BLaER1 treated with 17β-estradiol and CSF1 and Interleukin-3, amounts not matched to agents 10 nM and 100 nM (cell line): ENCODE measurements around the gene PPL.
A peak's percentile ranks its signal among the peaks of the same experiment; 100 is the strongest.

ENCODE experiments used
- H3K27ac ChIP-seq, 11 experiments: shearing (Covaris generic); formaldehyde crosslinking; 2 replicates each; pipeline ENCODE4 v1.8.1; 2022
- H3K27me3 ChIP-seq, 11 experiments: shearing (Covaris generic); formaldehyde crosslinking; 2 replicates each; pipeline ENCODE4 v1.8.1; 2022
- H3K36me3 ChIP-seq, 11 experiments: shearing (Covaris generic); formaldehyde crosslinking; 2 replicates each; pipeline ENCODE4 v1.8.1; 2022
- H3K4me1 ChIP-seq, 10 experiments: shearing (Covaris generic); formaldehyde crosslinking; 2 replicates each; pipeline ENCODE4 v1.8.1; 2022
- H3K4me2 ChIP-seq, 11 experiments: shearing (Covaris generic); formaldehyde crosslinking; 2 replicates each; pipeline ENCODE4 v1.8.1; 2022
- H3K4me3 ChIP-seq, 10 experiments: shearing (Covaris generic); formaldehyde crosslinking; 2 replicates each; pipeline ENCODE4 v1.8.1; 2022
- H3K9ac ChIP-seq, 11 experiments: shearing (Covaris generic); formaldehyde crosslinking; 2 replicates each; pipeline ENCODE4 v1.8.1; 2022
- H3K9me3 ChIP-seq, 11 experiments: shearing (Covaris generic); formaldehyde crosslinking; replicated peaks in 1 of 11; 2 replicates each; pipeline ENCODE4 v1.8.1; 2022
- H4K20me1 ChIP-seq, 11 experiments: shearing (Covaris generic); formaldehyde crosslinking; 2 replicates each; pipeline ENCODE4 v1.8.1; 2022
- Cebpa-rat ChIP-seq, 11 experiments: shearing (Covaris generic); IDR thresholded peaks; 2 replicates each; pipeline ENCODE4 v1.8.1; 2022

PPL gene

GRCh38 chr16:4928227-4928626 lies 8.7 kb downstream of the PPL start:
- no peak for TF ChIP-seq Cebpa-rat (IDR thresholded peaks at IDR 0.05)
- Histone ChIP-seq H3K4me2 (no peak overlapping the region), H3K4me3 (no peak overlapping the region), H3K27me3 (peaks cover 0 to 4% (median 0%) of the 10 kb centered on the region in 11 experiments; a peak in 1 of 22 replicates), H4K20me1 (peaks cover 0 to 5% (median 0%) of the 10 kb centered on the region in 11 experiments; a peak in 1 of 22 replicates), H3K9ac (no peak overlapping the region), H3K9me3 (peaks cover 25 to 31% (median 29%) of the 10 kb centered on the region in 11 experiments), H3K4me1 (peaks cover 0 to 8% (median 0%) of the 10 kb centered on the region in 10 experiments; a peak in 4 of 20 replicates), H3K36me3 (no peaks in the 10 kb centered on the region), H3K27ac (no peak overlapping the region)

GRCh38 chr16:4927661-4928060 lies 9.3 kb downstream of the PPL start:
- Histone ChIP-seq H3K4me3 (no peak overlapping the region), H3K9me3 (peaks cover 25 to 31% (median 29%) of the 10 kb centered on the region in 11 experiments), H3K27me3 (no peaks in the 10 kb centered on the region; a peak in 1 of 22 replicates), H3K27ac (no peak overlapping the region), H3K36me3 (no peaks in the 10 kb centered on the region), H4K20me1 (no peaks in the 10 kb centered on the region; a peak in 1 of 22 replicates), H3K4me2 (no peak overlapping the region), H3K4me1 (peaks cover 0 to 8% (median 0%) of the 10 kb centered on the region in 10 experiments; a peak in 4 of 20 replicates), H3K9ac (no peak overlapping the region)
- TF ChIP-seq Cebpa-rat (IDR thresholded peaks at IDR 0.05): no peak

DNA sequence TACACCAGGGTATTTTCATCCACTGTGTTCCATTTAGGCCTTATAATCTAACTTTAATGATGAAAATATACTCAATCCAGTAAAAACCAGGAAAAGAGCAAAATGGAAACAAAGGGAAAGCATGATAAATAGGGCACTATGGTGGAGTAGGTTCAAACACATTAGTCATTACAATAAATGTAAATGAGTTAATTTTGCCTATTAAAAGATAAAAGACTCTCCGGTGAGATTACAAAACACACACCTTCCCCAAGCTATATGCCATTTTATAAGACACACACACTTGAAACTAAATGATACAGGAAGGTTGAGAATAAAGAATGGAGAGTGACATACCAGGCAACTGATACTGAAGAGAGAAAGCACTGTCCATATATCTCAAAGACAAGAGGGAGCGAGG lies 10.0 kb downstream of the PPL start:
- H3K27ac ChIP-seq: no peak overlapping the region
- H4K20me1 ChIP-seq: no peaks in the 10 kb centered on the region; a peak in 1 of 22 replicates
- H3K36me3 ChIP-seq: no peaks in the 10 kb centered on the region
- H3K4me3 ChIP-seq: no peak overlapping the region
- H3K4me1 ChIP-seq: peaks cover 0 to 8% (median 0%) of the 10 kb centered on the region in 10 experiments; a peak in 4 of 20 replicates
- no peak overlapping the region for H3K4me2 ChIP-seq
- TF ChIP-seq Cebpa-rat (IDR thresholded peaks at IDR 0.05): no peak
- H3K9me3 ChIP-seq: peaks cover 25 to 31% (median 29%) of the 10 kb centered on the region in 11 experiments
- H3K27me3 ChIP-seq: no peaks in the 10 kb centered on the region; a peak in 1 of 22 replicates
- no peak overlapping the region for H3K9ac ChIP-seq

- H3K4me1 ChIP-seq: peaks cover 0 to 8% (median 0%) of the 10 kb centered on the region in 10 experiments; a peak in 4 of 20 replicates
- peaks cover 25 to 31% (median 29%) of the 10 kb centered on the region in 11 experiments for H3K9me3 ChIP-seq
- H3K27me3 ChIP-seq: no peaks in the 10 kb centered on the region; a peak in 1 of 22 replicates
- no peak overlapping the region for H3K9ac ChIP-seq
- no peaks in the 10 kb centered on the region for H3K36me3 ChIP-seq
- H4K20me1 ChIP-seq: no peaks in the 10 kb centered on the region; a peak in 1 of 22 replicates
- TF ChIP-seq Cebpa-rat (IDR thresholded peaks at IDR 0.05): no peak
- H3K27ac ChIP-seq: no peak overlapping the region
- H3K4me2 ChIP-seq: no peak overlapping the region
- no peak overlapping the region for H3K4me3 ChIP-seq
Measured at GRCh38 chr16:4925791-4926190, 11.2 kb downstream of the PPL start.

GRCh38 chr16:4925293-4925607 lies 11.7 kb downstream of the PPL start:
- Histone ChIP-seq H3K4me1 (peaks cover 0 to 8% (median 0%) of the 10 kb centered on the region in 10 experiments; a peak in 4 of 20 replicates), H4K20me1 (no peaks in the 10 kb centered on the region; a peak in 1 of 22 replicates), H3K27ac (no peak overlapping the region), H3K36me3 (no peaks in the 10 kb centered on the region), H3K4me2 (peak overlapping the region in 2 of 11 experiments; percentile 28 to 34; a peak in 3 of 22 replicates), H3K27me3 (no peaks in the 10 kb centered on the region; a peak in 1 of 22 replicates), H3K9ac (no peak overlapping the region), H3K4me3 (no peak overlapping the region), H3K9me3 (peaks cover 25 to 31% (median 29%) of the 10 kb centered on the region in 11 experiments)
- no peak for TF ChIP-seq Cebpa-rat (IDR thresholded peaks at IDR 0.05)

DNA sequence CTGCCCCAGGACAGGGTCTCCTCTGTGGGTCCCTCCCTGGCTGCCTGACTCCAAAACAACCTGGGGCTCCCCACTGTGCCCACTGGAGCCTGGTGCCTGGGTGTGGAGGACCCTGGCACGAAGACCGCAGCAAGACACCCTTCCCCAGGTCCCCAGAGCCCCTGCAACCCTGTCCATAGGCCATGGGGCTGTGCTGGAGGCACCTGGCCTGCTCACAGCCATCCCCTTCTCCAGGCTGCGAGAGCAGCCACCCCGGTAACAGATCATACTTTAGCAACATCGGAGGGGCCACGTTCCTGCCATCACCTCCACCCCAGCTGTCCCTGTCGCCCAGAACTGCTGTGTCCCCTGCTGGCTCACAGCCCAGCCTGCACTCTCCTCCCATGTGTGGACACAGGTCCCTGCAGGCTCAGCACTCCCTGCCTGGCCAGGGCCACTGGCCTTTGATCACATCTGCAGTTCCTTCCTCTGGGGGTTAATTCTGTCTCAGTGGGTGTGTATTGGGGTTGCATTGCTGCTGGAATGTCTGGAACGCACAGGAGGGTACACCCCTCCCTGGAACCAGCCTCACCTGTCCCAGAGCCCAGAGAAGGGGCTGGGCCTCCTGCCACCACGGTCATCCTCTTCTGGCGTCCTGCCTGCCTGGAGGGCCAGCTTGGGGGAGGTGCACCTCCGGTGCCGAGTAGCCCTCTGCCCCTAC lies 12.2 kb downstream of the PPL start:
- TF ChIP-seq Cebpa-rat (IDR thresholded peaks at IDR 0.05): no peak
- Histone ChIP-seq H3K27ac (no peak overlapping the region), H3K9ac (0 out of 22 replicates have a peak overlapping the region, but pooled peaks of 1 of the 11 experiments have one; percentile 17), H3K4me3 (no peak overlapping the region), H3K9me3 (peaks cover 25 to 31% (median 29%) of the 10 kb centered on the region in 11 experiments), H3K4me2 (peak overlapping the region in 3 of 11 experiments; percentile 19 to 34 (median 28); a peak in 5 of 22 replicates), H3K27me3 (no peaks in the 10 kb centered on the region; a peak in 1 of 22 replicates), H3K4me1 (peaks cover 0 to 8% (median 0%) of the 10 kb centered on the region in 10 experiments; a peak in 4 of 20 replicates), H4K20me1 (no peaks in the 10 kb centered on the region; a peak in 1 of 22 replicates), H3K36me3 (no peaks in the 10 kb centered on the region)

DNA sequence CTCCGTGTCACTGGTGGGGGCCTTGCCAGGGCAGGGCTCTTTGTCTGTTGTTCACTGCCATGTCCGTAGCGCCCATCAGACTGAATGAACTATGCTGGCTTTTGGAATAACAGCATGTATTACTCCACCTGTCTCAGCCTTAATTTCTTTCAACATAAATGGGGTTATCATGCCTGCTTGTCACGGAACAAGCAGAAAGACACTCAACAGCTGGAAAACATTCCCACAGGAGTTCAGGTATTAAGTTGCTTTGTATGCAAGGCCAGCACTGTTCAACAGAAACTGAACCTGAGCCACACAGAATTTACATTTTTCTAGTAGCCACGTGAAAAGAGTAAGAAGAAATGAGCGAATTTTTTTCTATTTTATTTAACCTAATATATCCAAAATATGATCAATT lies 13.1 kb downstream of the PPL start:
- Histone ChIP-seq H3K4me1 (peaks cover 0 to 8% (median 0%) of the 10 kb centered on the region in 10 experiments; a peak in 4 of 20 replicates), H3K36me3 (no peaks in the 10 kb centered on the region), H3K9me3 (peaks cover 25 to 31% (median 29%) of the 10 kb centered on the region in 11 experiments), H3K27me3 (no peaks in the 10 kb centered on the region; a peak in 1 of 22 replicates), H4K20me1 (peaks cover 0 to 2% (median 0%) of the 10 kb centered on the region in 11 experiments; a peak in 2 of 22 replicates), H3K4me2 (no peak overlapping the region), H3K9ac (no peak overlapping the region), H3K4me3 (no peak overlapping the region), H3K27ac (no peak overlapping the region)
- TF ChIP-seq Cebpa-rat (IDR thresholded peaks at IDR 0.05): no peak

- H3K36me3 ChIP-seq: no peaks in the 10 kb centered on the region
- TF ChIP-seq Cebpa-rat (IDR thresholded peaks at IDR 0.05): no peak
Measured at GRCh38 chr16:4922721-4923342, 14.1 kb downstream of the PPL start.

GRCh38 chr16:4920826-4921225 lies 16.1 kb downstream of the PPL start:
- Histone ChIP-seq H3K36me3 (no peaks in the 10 kb centered on the region), H3K27me3 (peaks cover 0 to 5% (median 0%) of the 10 kb centered on the region in 11 experiments; a peak in 3 of 22 replicates), H3K4me3 (no peak overlapping the region), H3K27ac (no peak overlapping the region), H4K20me1 (peaks cover 0 to 6% (median 0%) of the 10 kb centered on the region in 11 experiments; a peak in 2 of 22 replicates), H3K4me2 (no peak overlapping the region), H3K9ac (no peak overlapping the region), H3K9me3 (peaks cover under 1 to 4% (median 3%) of the 10 kb centered on the region in 11 experiments; a peak in 17 of 22 replicates), H3K4me1 (peaks cover 0 to 9% (median 2%) of the 10 kb centered on the region in 10 experiments; a peak in 13 of 20 replicates)
- TF ChIP-seq Cebpa-rat (IDR thresholded peaks at IDR 0.05): no peak

More at GRCh38 chr16:4922721-4923342, 14.1 kb downstream of the PPL start:
- peaks cover 21 to 24% (median 23%) of the 10 kb centered on the region in 11 experiments for H3K9me3 ChIP-seq
- H3K9ac ChIP-seq: no peak overlapping the region
- H3K4me3 ChIP-seq: no peak overlapping the region
- H3K27ac ChIP-seq: no peak overlapping the region
- no peak overlapping the region for H3K4me2 ChIP-seq
- peaks cover 0 to 6% (median 0%) of the 10 kb centered on the region in 11 experiments; a peak in 2 of 22 replicates for H4K20me1 ChIP-seq
- no peaks in the 10 kb centered on the region; a peak in 1 of 22 replicates for H3K27me3 ChIP-seq
- peaks cover 0 to 8% (median 0%) of the 10 kb centered on the region in 10 experiments; a peak in 4 of 20 replicates for H3K4me1 ChIP-seq
